Mesendoderm (in vitro differentiated cells): ENCODE measurements around the gene HSF5.
A peak's percentile ranks its signal among the peaks of the same experiment; 100 is the strongest.

ENCODE experiments used
- DNase-seq: peaks from one replicate; pipeline ENCODE4 v3.0.0; 2013
- H2AK5ac ChIP-seq: 2 replicates; pipeline ENCODE4 v1.6.1; 2013; ENCODE audit warnings: low read length, inconsistent platforms
- H2BK120ac ChIP-seq: 2 replicates; pipeline ENCODE4 v1.6.1; 2013; ENCODE audit warnings: low read depth, mild to moderate bottlenecking, low read length, moderate library complexity, mixed read lengths
- H2BK15ac ChIP-seq: replicated peaks from 2 replicates; pipeline ENCODE4 v1.6.1; 2013; ENCODE audit warnings: low read depth, mild to moderate bottlenecking, moderate library complexity
- H2BK5ac ChIP-seq: 2 replicates; pipeline ENCODE4 v1.6.1; 2013; ENCODE audit warnings: low read length, inconsistent platforms
- H3K18ac ChIP-seq: 2 replicates; pipeline ENCODE4 v1.6.1; 2013; ENCODE audit warnings: mild to moderate bottlenecking, low read length, mixed read lengths
- H3K23ac ChIP-seq: one replicate; pipeline ENCODE4 v1.6.1; 2013; ENCODE audit warnings: low read length
- H3K27ac ChIP-seq: 2 replicates; pipeline ENCODE4 v1.5.1; 2013; ENCODE audit warnings: low read depth, mild to moderate bottlenecking, inconsistent platforms, low read length, moderate library complexity
- H3K27me3 ChIP-seq: 2 replicates; pipeline ENCODE4 v1.6.1; 2013; ENCODE audit warnings: low read length, control low read depth, mild to moderate bottlenecking, inconsistent platforms; ENCODE audit not compliant: insufficient read depth, poor library complexity
- H3K36me3 ChIP-seq: 2 replicates; pipeline ENCODE4 v1.6.1; 2013; ENCODE audit warnings: low read length, inconsistent platforms; ENCODE audit not compliant: control insufficient read depth, insufficient read depth
- H3K4ac ChIP-seq: one replicate; pipeline ENCODE4 v1.6.1; 2013; ENCODE audit warnings: low read depth, mild to moderate bottlenecking, low read length, moderate library complexity
- H3K4me1 ChIP-seq: 2 replicates; pipeline ENCODE4 v1.6.1; 2013; ENCODE audit warnings: low read depth, low read length, inconsistent platforms; ENCODE audit not compliant: control insufficient read depth
- H3K4me2 ChIP-seq: 2 replicates; pipeline ENCODE4 v1.6.1; 2013; ENCODE audit warnings: low read length
- H3K4me3 ChIP-seq: 2 replicates; pipeline ENCODE4 v1.5.1; 2013; ENCODE audit warnings: mild to moderate bottlenecking, low read length
- H3K56ac ChIP-seq: one replicate; pipeline ENCODE4 v1.6.1; 2013; ENCODE audit warnings: low read length
- H3K79me1 ChIP-seq: 2 replicates; pipeline ENCODE4 v1.6.1; 2013; ENCODE audit warnings: low read length, inconsistent platforms
- H3K79me2 ChIP-seq: 2 replicates; pipeline ENCODE4 v1.6.1; 2013; ENCODE audit warnings: mild to moderate bottlenecking, low read length; ENCODE audit not compliant: control insufficient read depth, insufficient read depth
- H3K9ac ChIP-seq: 2 replicates; pipeline ENCODE4 v1.6.1; 2013; ENCODE audit warnings: low read length, inconsistent platforms
- H4K5ac ChIP-seq: one replicate; pipeline ENCODE4 v1.6.1; 2013; ENCODE audit warnings: low read length
- H4K8ac ChIP-seq: one replicate; pipeline ENCODE4 v1.6.1; 2013; ENCODE audit warnings: low read depth, mild to moderate bottlenecking, control low read depth, low read length, moderate library complexity
- WGBS: extraction: QIAGEN DNeasy Blood & Tissue Kit; methylation state at CpG from one replicate; pipeline ENCODE4 v1.1.7; 2013; ENCODE audit warnings: low lambda C conversion rate, missing lambda C conversion rate; ENCODE audit not compliant: insufficient coverage; ENCODE audit errors: extremely low coverage; 5-methylcytosine and 5-hydroxymethylcytosine counted together

HSF5 gene

GRCh38 chr17:58446086-58446485, 42.1 kb downstream of the HSF5 start:
- Histone ChIP-seq H2BK120ac (no peak overlapping the region), H3K4me1 (no peaks in the 10 kb centered on the region), H3K4me2 (no peak overlapping the region), H3K4ac (no peak overlapping the region), H3K36me3 (no peaks in the 10 kb centered on the region), H3K23ac (no peak overlapping the region), H4K8ac (no peak overlapping the region), H3K27ac (no peak overlapping the region), H2AK5ac (no peak overlapping the region), H2BK15ac (no peak overlapping the region), H3K4me3 (no peak overlapping the region), H4K5ac (no peak overlapping the region), H2BK5ac (no peak overlapping the region), H3K56ac (no peak overlapping the region), H3K18ac (no peak overlapping the region), H3K27me3 (no peaks in the 10 kb centered on the region), H3K79me2 (no peaks in the 10 kb centered on the region), H3K9ac (no peak overlapping the region), H3K79me1 (no peaks in the 10 kb centered on the region)
- DNase-seq = no peak
- WGBS = no CpG with 5 or more reads among the region's 6 CpGs

- no peak overlapping the region for H4K5ac ChIP-seq
- H4K8ac ChIP-seq = no peak overlapping the region
- no peaks in the 10 kb centered on the region for H3K4me1 ChIP-seq
- H3K36me3 ChIP-seq = no peaks in the 10 kb centered on the region
- no peak overlapping the region for H3K27ac ChIP-seq
- no peak overlapping the region for H3K18ac ChIP-seq
- H2BK120ac ChIP-seq = no peak overlapping the region
- DNase-seq = no peak
- H3K4me3 ChIP-seq = no peak overlapping the region
- H3K4ac ChIP-seq = no peak overlapping the region
- no peaks in the 10 kb centered on the region for H3K27me3 ChIP-seq
- H3K56ac ChIP-seq = no peak overlapping the region
- H3K4me2 ChIP-seq = no peak overlapping the region
- H3K23ac ChIP-seq = no peak overlapping the region
- no peaks in the 10 kb centered on the region for H3K79me1 ChIP-seq
- H2BK15ac ChIP-seq = no peak overlapping the region
- no peak overlapping the region for H3K9ac ChIP-seq
- no peaks in the 10 kb centered on the region for H3K79me2 ChIP-seq
- no CpG with 5 or more reads among the region's 5 CpGs for WGBS
- H2AK5ac ChIP-seq = no peak overlapping the region
- H2BK5ac ChIP-seq = no peak overlapping the region
Observed at GRCh38 chr17:58436805-58437239, 51.4 kb downstream of the HSF5 start.

- H3K36me3 ChIP-seq = no peaks in the 10 kb centered on the region
- no peaks in the 10 kb centered on the region for H3K79me2 ChIP-seq
- no peak overlapping the region for H2BK5ac ChIP-seq
- H3K4me3 ChIP-seq = no peak overlapping the region
- no peak for DNase-seq
- H3K27me3 ChIP-seq = no peaks in the 10 kb centered on the region
- H4K8ac ChIP-seq = no peak overlapping the region
- no peak overlapping the region for H3K18ac ChIP-seq
- no peaks in the 10 kb centered on the region for H3K4me1 ChIP-seq
- no peak overlapping the region for H3K27ac ChIP-seq
- no peak overlapping the region for H2BK15ac ChIP-seq
- no peaks in the 10 kb centered on the region for H3K79me1 ChIP-seq
- no peak overlapping the region for H4K5ac ChIP-seq
- no peak overlapping the region for H2BK120ac ChIP-seq
- no peak overlapping the region for H3K4ac ChIP-seq
- no peak overlapping the region for H3K4me2 ChIP-seq
- no peak overlapping the region for H3K56ac ChIP-seq
- H2AK5ac ChIP-seq = no peak overlapping the region
- no peak overlapping the region for H3K23ac ChIP-seq
- H3K9ac ChIP-seq = no peak overlapping the region
Observed at GRCh38 chr17:58436245-58436644, 52.0 kb downstream of the HSF5 start.

- Histone ChIP-seq H3K27me3 (no peaks in the 10 kb centered on the region), H2AK5ac (no peak overlapping the region), H3K4me3 (no peak overlapping the region), H3K56ac (no peak overlapping the region), H3K18ac (no peak overlapping the region), H2BK5ac (no peak overlapping the region), H3K4ac (no peak overlapping the region), H3K79me2 (no peaks in the 10 kb centered on the region), H4K8ac (no peak overlapping the region), H2BK120ac (no peak overlapping the region), H3K23ac (no peak overlapping the region), H2BK15ac (no peak overlapping the region), H3K36me3 (no peaks in the 10 kb centered on the region), H4K5ac (no peak overlapping the region), H3K9ac (no peak overlapping the region), H3K4me2 (no peak overlapping the region), H3K79me1 (no peaks in the 10 kb centered on the region), H3K4me1 (no peaks in the 10 kb centered on the region), H3K27ac (no peak overlapping the region)
- WGBS = no CpG with 5 or more reads among the region's 7 CpGs
- DNase-seq = no peak
Observed at GRCh38 chr17:58432806-58433573, 55.2 kb downstream of the HSF5 start.

GRCh38 chr17:58427807-58428206, 60.4 kb downstream of the HSF5 start:
- H2AK5ac ChIP-seq = no peak overlapping the region
- DNase-seq = no peak
- no peaks in the 10 kb centered on the region for H3K36me3 ChIP-seq
- H3K27me3 ChIP-seq = no peaks in the 10 kb centered on the region
- no peak overlapping the region for H3K4me2 ChIP-seq
- no peaks in the 10 kb centered on the region for H3K79me1 ChIP-seq
- H3K79me2 ChIP-seq = no peaks in the 10 kb centered on the region
- H3K4me1 ChIP-seq = no peaks in the 10 kb centered on the region
- H4K5ac ChIP-seq = no peak overlapping the region
- no peak overlapping the region for H3K27ac ChIP-seq
- no peak overlapping the region for H2BK5ac ChIP-seq
- H4K8ac ChIP-seq = no peak overlapping the region
- WGBS = no CpG with 5 or more reads among the region's 3 CpGs
- H3K4ac ChIP-seq = no peak overlapping the region
- no peak overlapping the region for H3K4me3 ChIP-seq
- H3K56ac ChIP-seq = no peak overlapping the region
- H2BK120ac ChIP-seq = no peak overlapping the region
- H2BK15ac ChIP-seq = no peak overlapping the region
- no peak overlapping the region for H3K9ac ChIP-seq
- H3K23ac ChIP-seq = no peak overlapping the region
- H3K18ac ChIP-seq = no peak overlapping the region

- Histone ChIP-seq H4K5ac (no peak overlapping the region), H3K4me1 (no peaks in the 10 kb centered on the region), H3K4me3 (no peak overlapping the region), H2BK5ac (no peak overlapping the region), H2BK120ac (no peak overlapping the region), H3K27ac (no peak overlapping the region), H4K8ac (no peak overlapping the region), H3K36me3 (no peaks in the 10 kb centered on the region), H3K4ac (no peak overlapping the region), H3K4me2 (no peak overlapping the region), H3K23ac (no peak overlapping the region), H2AK5ac (no peak overlapping the region), H3K18ac (no peak overlapping the region), H3K56ac (no peak overlapping the region), H3K27me3 (no peaks in the 10 kb centered on the region), H3K79me1 (no peaks in the 10 kb centered on the region), H2BK15ac (no peak overlapping the region), H3K9ac (no peak overlapping the region), H3K79me2 (no peaks in the 10 kb centered on the region)
- DNase-seq = peak; percentile 75
- WGBS = no CpG with 5 or more reads among the region's 1 CpG
Observed at GRCh38 chr17:58421711-58422110, 66.5 kb downstream of the HSF5 start.
